Measurements from ENCODE around the gene KLK14. TPM values are rescaled to one million over a fixed set of nuclear protein-coding genes. Genes with fewer than 3 reads are reported as not detected.

KLK14 gene
- total RNA-seq, 2 experiments from 2014 or later = 0.20 TPM; not detected in 1

GRCh38 chr19:51043497-51043896 is 39.2 kb downstream of the KLK14 start:
- Mint-ChIP-seq H3K36me3 (ENCODE audit: low read depth) (no peaks in the 10 kb centered on the region), H3K27ac (no peak overlapping the region), H3K9me3 (no peaks in the 10 kb centered on the region), H3K4me1 (no peaks in the 10 kb centered on the region), H3K4me3 (no peak overlapping the region), H3K27me3 (peaks cover 8% of the 10 kb centered on the region)
- DNase-seq = no peak
- CTCF ChIA-PET = no interaction called here
- POLR2A ChIA-PET = no interaction called here

GRCh38 chr19:51040151-51040550 is 42.5 kb downstream of the KLK14 start:
- H3K27ac Mint-ChIP-seq = no peak overlapping the region
- POLR2A ChIA-PET = no interaction called here
- CTCF ChIA-PET = no interaction called here
- H3K36me3 Mint-ChIP-seq (ENCODE audit: low read depth) = no peaks in the 10 kb centered on the region
- no peak for DNase-seq
- no peaks in the 10 kb centered on the region for H3K4me1 Mint-ChIP-seq
- no peak overlapping the region for H3K4me3 Mint-ChIP-seq
- H3K27me3 Mint-ChIP-seq = peaks cover 2% of the 10 kb centered on the region
- no peaks in the 10 kb centered on the region for H3K9me3 Mint-ChIP-seq

GRCh38 chr19:51036519-51036918 is 46.2 kb downstream of the KLK14 start:
- CTCF ChIA-PET = interaction anchor here (0.7 kb wide), 1 partner anchor 33 kb away, joined by 3 read pairs; no protein-coding TSS in a partner anchor
- no peaks in the 10 kb centered on the region for H3K9me3 Mint-ChIP-seq

GRCh38 chr19:51034704-51035103 is 48.0 kb downstream of the KLK14 start, which contains the start of gene KLK12:
TSS of gene KLK12 (minus strand) at chr19:51035002. CDS start at chr19:51034621, 381 bp downstream.
- no peaks in the 10 kb centered on the region for H3K36me3 Mint-ChIP-seq (ENCODE audit: low read depth)
- no peaks in the 10 kb centered on the region for H3K4me1 Mint-ChIP-seq
- no peak for DNase-seq
- no peaks in the 10 kb centered on the region for H3K9me3 Mint-ChIP-seq
- peaks cover 6% of the 10 kb centered on the region for H3K27me3 Mint-ChIP-seq
- H3K4me3 Mint-ChIP-seq = no peak within 1 kb of the TSS
- ChIA-PET CTCF (no interaction called here), POLR2A (no interaction called here)
- H3K27ac Mint-ChIP-seq = no peak within 1 kb of the TSS

More at GRCh38 chr19:51036519-51036918, 46.2 kb downstream of the KLK14 start:
- Mint-ChIP-seq H3K27me3 (peaks cover 6% of the 10 kb centered on the region), H3K4me1 (no peaks in the 10 kb centered on the region), H3K4me3 (no peak overlapping the region), H3K27ac (no peak overlapping the region), H3K36me3 (ENCODE audit: low read depth) (no peaks in the 10 kb centered on the region)
- POLR2A ChIA-PET = no interaction called here
- DNase-seq = no peak

- Mint-ChIP-seq H3K36me3 (ENCODE audit: low read depth) (no peaks in the 10 kb centered on the region), H3K4me3 (no peak overlapping the region), H3K27me3 (peaks cover 9% of the 10 kb centered on the region), H3K27ac (no peak overlapping the region), H3K9me3 (no peaks in the 10 kb centered on the region), H3K4me1 (no peaks in the 10 kb centered on the region)
- POLR2A ChIA-PET = no interaction called here
- CTCF ChIA-PET = no interaction called here
- no peak for DNase-seq
Observed at GRCh38 chr19:51031880-51032225, 50.8 kb downstream of the KLK14 start.

GRCh38 chr19:51031220-51031879 is 51.3 kb downstream of the KLK14 start:
- no peaks in the 10 kb centered on the region for H3K4me1 Mint-ChIP-seq
- no peak for DNase-seq
- ChIA-PET POLR2A (no interaction called here), CTCF (no interaction called here)
- H3K36me3 Mint-ChIP-seq (ENCODE audit: low read depth) = no peaks in the 10 kb centered on the region
- H3K9me3 Mint-ChIP-seq = no peaks in the 10 kb centered on the region
- H3K27ac Mint-ChIP-seq = no peak overlapping the region
- no peak overlapping the region for H3K4me3 Mint-ChIP-seq
- peaks cover 12% of the 10 kb centered on the region for H3K27me3 Mint-ChIP-seq

GRCh38 chr19:51030631-51031030 is 52.1 kb downstream of the KLK14 start:
- ChIA-PET POLR2A (no interaction called here), CTCF (no interaction called here)
- H3K9me3 Mint-ChIP-seq = no peaks in the 10 kb centered on the region
- no peaks in the 10 kb centered on the region for H3K36me3 Mint-ChIP-seq (ENCODE audit: low read depth)
- no peak for DNase-seq
- H3K4me1 Mint-ChIP-seq = no peaks in the 10 kb centered on the region
- peaks cover 12% of the 10 kb centered on the region for H3K27me3 Mint-ChIP-seq
- H3K4me3 Mint-ChIP-seq = no peak overlapping the region
- H3K27ac Mint-ChIP-seq = no peak overlapping the region

- Mint-ChIP-seq H3K36me3 (ENCODE audit: low read depth) (no peaks in the 10 kb centered on the region), H3K27ac (no peak overlapping the region), H3K9me3 (no peaks in the 10 kb centered on the region), H3K27me3 (peaks cover 8% of the 10 kb centered on the region), H3K4me3 (no peak overlapping the region), H3K4me1 (no peaks in the 10 kb centered on the region)
- no peak for DNase-seq
- ChIA-PET POLR2A (no interaction called here), CTCF (no interaction called here)
Observed at GRCh38 chr19:51029718-51030117, 53.0 kb downstream of the KLK14 start.

Other genes starting within 250 kb of the KLK14 start
- not detected for gene KLK15, start 249.3 kb downstream of the KLK14 start, total RNA-seq
- gene KLK3, start 228.0 kb downstream of the KLK14 start, total RNA-seq = not detected
- under 1 TPM in 1 of 2 experiments, not detected in 1; 0.35 TPM for gene KLK2, start 209.4 kb downstream of the KLK14 start, total RNA-seq
- not detected for gene KLK4, start 171.5 kb downstream of the KLK14 start, total RNA-seq
- gene KLK5, start 129.8 kb downstream of the KLK14 start, total RNA-seq = not detected
- not detected for gene KLK6, start 113.3 kb downstream of the KLK14 start, total RNA-seq
- not detected for gene KLK7, start 99.0 kb downstream of the KLK14 start, total RNA-seq
- not detected for gene KLK8, start 81.3 kb downstream of the KLK14 start, total RNA-seq
- not detected for gene KLK10, start 63.2 kb downstream of the KLK14 start, total RNA-seq
- gene KLK11, start 56.3 kb downstream of the KLK14 start, total RNA-seq = not detected
- gene KLK12, start 47.9 kb downstream of the KLK14 start, total RNA-seq = not detected
- gene KLK13, start 17.8 kb downstream of the KLK14 start, total RNA-seq = not detected
- gene CTU1, start 25.5 kb upstream of the KLK14 start, total RNA-seq = 1 to 10 TPM; 9.0 to 9.4 TPM
- gene SIGLEC9, start 42.0 kb upstream of the KLK14 start, total RNA-seq = 1 to 10 TPM; 1.1 to 1.7 TPM
- gene SIGLEC7, start 59.4 kb upstream of the KLK14 start, total RNA-seq = not detected
- gene CD33, start 142.2 kb upstream of the KLK14 start, total RNA-seq = 10 to 100 TPM; 21.1 to 23.7 TPM
- under 1 TPM in 1 of 2 experiments, not detected in 1; 0.18 TPM for gene SIGLECL1, start 168.2 kb upstream of the KLK14 start, total RNA-seq
- gene IGLON5, start 228.8 kb upstream of the KLK14 start, total RNA-seq = under 1 TPM; 0.68 to 0.81 TPM

Measured in activated CD4-positive, alpha-beta memory T cell treated with anti-CD3 and anti-CD28 coated beads, Interleukin-2, amount 10 ng/mL, durations not matched to agents 7 days and 5 days (primary cell).